RPMI8226 (cell line): ENCODE results near the gene ALS2.
"Not testable (repeated sequence)": the region's sequence is repeated elsewhere in the genome, so short reads cannot be mapped to it uniquely, and the experiment has no call there.

Source experiments
- DNase-seq: peaks from one replicate; pipeline ENCODE4 v3.0.0-alpha.2; 2015

ALS2 gene

DNA sequence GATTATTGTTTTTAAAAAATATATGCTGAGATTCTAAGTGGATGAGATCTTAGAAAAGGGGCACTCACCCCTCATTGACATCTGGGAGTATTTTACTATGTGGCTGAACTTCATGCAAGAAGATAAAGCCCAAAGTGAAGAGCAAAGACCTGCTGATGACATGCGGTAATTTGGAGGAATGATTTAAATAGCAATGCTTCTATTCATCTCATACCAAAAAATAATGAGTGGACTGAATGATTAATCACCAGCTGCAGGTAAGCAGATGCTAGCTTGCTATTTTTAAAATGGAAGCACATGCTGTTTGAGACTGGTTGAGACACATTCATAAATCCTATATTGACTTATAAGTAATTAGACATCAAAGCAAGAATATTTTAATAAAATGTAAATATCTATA is 12.9 kb upstream of the ALS2 start:
- DNase-seq = no peak

DNA sequence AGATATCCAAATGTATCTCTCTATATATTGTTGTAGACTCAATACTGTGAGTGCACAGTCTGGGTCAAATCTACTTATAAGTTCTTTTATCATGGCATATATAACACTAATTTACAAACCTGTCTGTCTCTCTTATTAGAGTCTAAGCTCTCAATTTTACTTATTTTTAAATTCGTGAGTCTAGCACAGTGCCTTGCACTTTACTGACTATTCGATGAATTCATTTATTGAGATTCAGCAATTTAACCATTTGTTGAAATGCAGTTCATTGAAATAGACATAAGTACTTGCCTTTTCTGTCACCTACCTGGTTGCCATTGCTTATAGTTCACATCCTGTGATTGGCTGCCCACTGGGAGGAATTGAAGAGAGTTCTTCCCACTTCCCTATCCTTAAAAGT is 10.3 kb upstream of the ALS2 start:
- DNase-seq = no peak

DNA sequence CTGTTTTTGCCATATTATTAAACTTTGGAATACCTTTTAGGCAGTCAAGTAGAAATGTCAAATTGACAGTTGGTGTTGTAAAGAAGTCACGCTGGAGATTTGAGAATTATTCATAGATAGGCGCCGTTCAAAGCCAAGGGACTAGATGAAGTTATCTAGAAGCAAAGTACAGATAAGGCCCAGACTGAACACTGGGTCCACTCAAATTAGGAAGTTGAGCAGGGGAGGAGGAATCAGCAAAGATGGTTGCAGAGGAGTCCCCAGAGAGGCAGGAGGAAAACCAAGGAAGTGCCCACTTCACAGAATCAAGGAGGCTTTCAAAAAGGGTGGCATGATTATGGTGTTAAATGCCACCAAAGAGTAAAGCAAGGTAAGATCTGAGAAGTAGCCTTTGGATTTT is 9.6 kb upstream of the ALS2 start:
- DNase-seq = no peak

DNA sequence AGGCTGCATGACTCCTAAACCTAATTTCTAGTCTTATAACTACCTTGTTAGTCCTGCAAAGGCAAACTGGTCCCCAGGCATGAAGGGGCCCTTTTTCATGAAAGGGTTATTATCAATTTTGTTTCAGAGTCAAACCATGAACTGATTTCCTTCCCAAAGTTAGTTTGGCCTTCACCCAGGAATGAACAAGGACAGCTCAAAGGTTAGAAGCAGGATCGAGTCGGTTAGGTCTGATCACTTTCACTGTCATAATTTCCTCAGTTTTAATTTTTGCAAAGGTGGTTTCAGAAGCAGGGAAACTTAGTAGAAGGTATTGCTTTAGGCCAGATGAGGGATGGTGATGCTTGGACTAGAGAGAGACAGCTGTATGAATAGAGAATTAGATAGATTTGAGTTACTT is 8.7 kb upstream of the ALS2 start:
- DNase-seq = no peak

DNA sequence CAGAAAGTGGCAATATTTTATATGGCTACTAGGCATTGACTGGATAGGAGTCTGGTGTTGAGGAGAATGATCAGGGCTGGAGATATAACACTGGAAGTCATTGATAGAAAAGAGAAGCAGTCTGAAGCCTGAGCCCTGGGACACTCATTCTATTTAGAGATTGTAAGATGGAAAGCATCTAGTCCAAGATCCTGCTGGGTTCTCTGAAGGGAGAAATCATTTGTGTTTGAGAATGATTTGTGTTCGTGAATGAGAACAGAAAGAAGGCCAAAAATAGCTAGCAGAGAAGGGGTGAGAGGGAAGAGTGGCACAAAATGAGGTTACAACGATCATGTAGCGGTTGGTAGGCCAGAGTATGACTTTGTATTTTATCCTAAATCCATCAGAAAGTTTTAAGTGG is 7.6 kb upstream of the ALS2 start:
- no peak for DNase-seq

DNA sequence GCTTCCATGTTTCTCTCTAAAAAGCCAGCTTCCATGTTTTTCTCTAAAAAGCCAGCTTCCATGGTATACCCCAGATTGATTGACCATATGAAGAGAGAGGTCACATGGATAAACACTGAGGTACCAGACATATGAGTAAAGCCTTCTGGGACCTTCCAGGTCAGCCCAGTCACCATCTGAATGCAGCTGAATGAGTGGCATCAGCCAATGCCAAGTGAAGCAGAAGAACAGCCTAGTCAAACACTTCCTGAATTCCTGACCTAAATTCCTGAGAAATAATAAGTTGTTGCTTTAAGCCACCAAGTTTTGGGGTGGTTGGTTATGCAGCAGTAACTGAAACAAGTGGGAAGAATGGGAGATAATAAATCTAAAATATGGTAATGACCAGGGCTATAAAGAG is 5.7 kb upstream of the ALS2 start:
- no peak for DNase-seq

DNA sequence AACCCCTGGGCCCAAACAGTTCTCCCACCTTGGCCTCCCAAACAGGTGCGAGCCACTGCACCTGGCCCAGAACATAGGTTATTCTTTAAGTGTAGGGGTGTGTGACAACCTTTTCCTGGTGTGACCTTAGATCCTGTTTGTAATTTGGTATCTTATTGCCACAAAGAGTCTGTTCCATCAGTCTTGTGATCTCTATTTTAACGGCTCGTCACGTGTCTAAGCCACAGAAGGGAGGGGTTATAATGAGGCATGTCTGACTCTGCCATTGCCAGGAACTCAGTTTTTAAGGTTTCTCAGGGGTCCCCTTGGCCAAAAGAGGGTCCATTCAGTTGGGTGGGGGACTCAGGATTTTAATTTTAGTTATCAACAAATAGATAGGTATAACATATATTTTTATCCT is 4.4 kb upstream of the ALS2 start:
- no peak for DNase-seq

DNA sequence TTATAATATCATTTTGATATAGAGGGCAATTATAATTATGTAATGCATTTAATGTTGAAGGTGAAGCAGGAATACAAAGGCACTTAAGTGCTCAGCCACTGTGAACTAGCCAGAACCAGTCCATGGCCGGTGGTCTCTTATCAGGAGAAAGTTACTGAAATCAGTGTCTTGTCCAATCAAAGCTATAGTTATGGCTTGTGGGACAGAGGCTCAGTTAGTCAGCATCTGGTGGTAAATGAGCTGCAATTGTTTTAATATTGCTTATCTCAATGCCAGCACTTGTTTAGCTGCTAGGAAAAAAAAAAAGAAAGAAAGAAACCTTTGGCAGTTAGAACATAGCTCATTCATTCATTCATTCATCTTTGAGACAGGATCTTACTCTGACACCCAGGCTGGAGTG is 3.8 kb upstream of the ALS2 start:
- no peak for DNase-seq

DNA sequence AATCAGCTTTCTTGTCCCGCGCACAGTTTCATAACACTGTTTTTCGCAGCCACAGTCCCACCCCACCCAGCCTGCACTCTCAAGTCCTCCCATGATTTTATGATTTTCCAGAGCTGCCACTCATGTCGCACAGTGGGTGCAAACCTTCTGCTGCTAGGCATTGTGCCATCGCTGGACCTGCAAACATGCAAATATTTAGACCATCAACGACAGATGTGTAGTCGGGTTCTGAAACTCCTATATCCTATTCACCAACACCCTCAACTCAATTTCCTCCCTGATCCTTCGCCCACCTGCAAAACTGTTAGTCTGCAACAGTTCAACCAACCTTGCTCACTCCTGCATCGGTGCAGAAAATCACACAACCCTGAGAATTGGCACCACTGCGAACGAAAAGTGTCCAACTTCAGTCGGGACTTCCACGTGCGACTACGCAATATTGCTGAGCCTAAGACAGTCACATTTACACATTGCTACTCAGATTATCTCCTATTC is 871 bp upstream of the ALS2 start:
- DNase-seq = no peak

DNA sequence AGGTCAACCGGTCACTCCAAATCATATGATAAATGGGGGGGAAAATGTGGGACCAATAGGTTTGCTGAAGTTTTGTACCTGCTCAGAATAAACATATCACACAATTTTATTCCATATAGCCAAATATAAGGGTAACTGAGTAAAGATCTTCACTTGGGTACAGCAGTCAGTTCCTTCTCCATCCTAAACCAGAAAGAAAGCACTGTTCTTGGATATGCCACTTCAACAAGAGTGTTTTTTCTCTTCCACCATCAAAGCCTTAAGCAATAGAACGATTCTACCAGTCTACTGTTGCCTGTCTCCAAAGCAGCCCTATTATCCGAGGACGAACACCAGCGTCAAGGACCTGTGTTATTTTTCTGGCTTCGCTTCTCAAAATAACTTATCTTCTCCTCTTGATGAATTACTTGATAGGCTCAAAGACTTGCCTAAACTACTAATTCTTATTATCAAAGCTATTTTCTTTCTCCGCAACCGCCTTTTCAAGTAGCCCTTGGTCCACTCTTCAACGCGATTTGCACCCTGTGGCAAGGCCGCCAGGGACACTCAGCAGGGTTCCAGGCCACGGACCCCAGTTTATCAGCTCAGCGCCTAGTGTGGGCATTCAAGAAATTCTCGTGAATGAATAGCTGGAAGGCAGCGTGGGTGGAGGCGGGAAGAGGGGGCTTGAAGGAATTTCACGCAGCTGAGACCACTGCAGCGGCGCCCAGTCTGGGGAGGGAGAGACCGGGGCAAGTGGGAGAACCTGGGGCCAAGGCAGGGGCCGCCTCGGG is 646 bp downstream of the ALS2 start:
- DNase-seq = no peak

DNA sequence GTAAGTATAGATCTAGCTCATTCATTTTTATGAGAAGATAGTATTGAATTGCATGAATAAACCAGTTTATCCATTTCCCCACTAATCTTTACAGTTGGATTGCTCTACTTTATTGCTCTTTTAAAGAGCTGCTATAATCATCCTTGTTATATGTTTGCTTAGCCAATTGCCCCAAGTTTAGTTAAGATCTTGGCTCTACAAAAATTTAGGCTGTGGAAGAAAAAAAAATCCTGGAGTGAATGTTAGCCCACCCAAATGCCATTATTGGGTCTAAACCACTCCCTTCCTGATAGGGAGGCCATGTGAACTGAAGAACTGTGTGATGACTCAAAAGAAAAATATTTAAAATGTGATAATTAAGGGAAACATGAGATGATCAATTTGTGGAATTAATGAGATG is 2.9 kb downstream of the ALS2 start:
- DNase-seq = no peak

DNA sequence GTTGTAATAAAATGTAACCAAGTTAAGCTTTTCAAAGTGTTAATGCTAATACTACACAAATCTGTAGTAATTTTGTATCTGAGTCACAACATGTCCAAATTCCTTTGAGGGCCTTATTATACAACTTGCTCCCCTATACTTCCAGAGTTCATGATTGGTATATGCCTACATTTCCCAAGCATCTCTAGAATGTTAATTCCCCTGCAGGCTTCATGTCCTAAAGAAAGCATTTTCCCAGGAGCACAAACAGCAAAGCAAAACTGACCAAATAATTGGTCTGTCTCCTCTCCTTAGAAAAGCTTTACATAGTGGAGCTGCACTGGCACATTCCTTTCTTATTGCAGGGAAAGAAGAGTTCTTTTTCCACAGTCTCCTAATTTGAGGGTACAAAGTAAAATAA is 3.7 kb downstream of the ALS2 start:
- no peak for DNase-seq

DNA sequence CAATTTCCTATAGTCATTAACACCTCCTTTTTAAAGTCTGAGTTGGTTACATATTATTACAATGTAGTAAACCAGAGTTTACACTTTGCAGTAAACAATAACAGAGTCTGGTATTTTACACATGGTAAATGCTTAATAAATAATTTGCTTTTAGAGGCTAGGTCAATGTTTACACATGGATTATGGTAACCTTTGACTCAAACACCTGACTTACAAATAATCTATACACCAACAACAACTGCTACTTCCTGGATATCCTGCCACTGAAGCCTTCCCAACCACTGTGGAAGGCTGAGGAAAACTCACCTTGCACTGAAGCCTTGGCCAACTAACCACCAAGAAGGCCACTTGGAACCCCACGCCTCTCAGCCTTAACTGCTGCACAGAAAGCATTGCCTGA is 5.4 kb downstream of the ALS2 start:
- DNase-seq = no peak

DNA sequence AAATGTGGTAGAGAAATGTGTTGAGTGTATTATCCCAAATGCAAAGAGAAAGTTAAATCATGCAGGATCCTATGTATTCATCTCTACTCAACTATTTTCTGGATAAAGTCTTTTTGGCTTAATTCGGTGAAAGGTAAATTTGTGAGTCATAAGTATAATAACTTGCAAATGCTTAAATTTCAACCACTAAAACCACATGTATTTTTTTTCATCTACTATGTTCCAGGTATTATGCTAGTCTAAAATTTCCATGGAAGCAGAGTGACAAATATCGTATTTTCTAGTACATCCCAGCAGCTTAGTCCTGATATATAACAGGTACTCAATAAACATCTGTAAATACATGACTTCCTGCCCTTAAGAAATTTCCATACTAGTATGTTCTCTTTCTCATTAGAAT is 6.2 kb downstream of the ALS2 start:
- DNase-seq = no peak

DNA sequence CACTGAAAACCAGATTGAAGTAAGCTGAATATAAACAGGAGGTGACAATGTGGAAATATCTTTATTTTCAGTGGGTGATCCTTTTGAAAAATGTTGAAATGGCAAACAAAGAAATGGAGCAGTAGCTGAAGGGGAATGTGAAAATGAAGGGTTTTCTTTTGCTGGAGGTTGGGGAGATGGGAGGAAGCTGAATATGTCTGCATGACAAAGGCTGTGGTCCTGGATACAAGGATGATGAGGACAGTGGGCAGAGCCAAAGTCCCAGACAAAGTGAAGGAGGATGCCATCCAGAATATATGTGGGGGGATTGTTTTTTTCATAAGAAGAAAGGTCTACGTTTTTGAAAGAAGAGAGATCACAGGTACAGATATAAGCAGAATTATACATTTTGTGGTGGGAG is 6.7 kb downstream of the ALS2 start:
- DNase-seq = no peak

DNA sequence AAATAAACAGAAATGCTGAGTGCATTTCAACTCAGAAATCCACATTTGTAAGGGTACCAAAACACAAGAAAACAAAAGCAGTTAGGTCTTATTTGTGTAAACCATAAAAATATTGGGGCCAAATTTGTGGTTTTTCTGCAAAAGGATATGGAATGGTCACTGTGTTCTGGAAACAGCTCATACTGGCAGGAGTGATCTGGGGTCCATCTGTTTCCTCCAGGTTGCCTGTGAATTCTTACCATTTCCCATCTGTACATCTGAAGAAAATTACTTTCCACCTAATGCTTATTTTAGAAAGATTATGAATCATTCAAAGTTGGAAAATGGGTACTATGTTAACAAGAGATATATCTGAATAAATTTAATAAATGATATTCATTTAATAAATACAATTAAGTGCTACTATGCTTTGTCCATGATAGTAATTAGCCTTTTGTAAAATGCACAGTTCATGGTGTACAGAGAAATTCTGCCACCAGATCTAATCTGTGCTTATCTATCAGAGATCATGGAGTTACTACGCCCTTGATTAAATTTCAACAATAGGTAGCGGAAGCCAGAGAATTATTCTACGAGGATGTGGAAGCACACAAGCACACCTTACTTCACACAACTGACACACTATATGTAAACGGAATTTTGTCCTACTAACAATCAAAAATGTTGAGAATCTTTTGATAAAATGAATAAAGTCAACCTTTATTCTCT is 10.9 kb downstream of the ALS2 start:
- DNase-seq = no peak

DNA sequence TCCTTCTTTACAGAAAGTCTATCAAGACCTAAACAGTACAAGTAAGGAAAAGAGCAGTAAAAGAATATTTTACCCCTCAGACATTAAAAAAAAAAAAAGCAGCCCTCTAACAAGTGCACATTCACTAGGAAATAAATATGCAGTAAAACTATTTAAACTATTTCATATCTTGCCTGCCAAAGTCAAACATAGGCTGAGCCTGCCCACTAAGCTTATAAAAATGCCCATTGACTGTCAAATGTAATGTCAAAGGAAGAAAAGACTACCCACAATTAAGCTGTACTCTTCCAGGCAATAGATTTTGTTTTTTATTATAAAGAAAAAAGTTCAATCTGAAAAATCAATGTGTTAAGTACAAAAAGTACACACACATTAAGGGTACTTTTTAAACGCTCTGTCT is 11.8 kb downstream of the ALS2 start:
- no peak for DNase-seq

DNA sequence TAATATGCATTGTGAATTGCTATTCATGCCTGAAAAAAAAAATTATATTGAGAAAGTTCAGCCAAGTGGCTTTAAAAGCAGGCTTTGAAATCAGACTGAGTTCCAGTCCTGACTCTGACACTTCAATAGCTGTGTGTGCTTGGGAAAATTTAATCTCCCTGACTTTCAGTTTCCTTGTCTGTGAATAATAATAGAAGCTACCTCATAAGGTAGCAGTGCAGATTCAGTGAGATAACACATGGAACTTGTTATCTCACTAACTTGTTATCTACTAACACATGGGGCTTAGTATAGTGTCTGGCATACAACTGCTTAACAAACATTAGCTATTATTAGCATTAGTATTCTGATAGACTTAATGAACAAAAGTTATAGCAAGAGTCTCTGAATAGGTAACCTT is 14.9 kb downstream of the ALS2 start:
- no peak for DNase-seq

DNA sequence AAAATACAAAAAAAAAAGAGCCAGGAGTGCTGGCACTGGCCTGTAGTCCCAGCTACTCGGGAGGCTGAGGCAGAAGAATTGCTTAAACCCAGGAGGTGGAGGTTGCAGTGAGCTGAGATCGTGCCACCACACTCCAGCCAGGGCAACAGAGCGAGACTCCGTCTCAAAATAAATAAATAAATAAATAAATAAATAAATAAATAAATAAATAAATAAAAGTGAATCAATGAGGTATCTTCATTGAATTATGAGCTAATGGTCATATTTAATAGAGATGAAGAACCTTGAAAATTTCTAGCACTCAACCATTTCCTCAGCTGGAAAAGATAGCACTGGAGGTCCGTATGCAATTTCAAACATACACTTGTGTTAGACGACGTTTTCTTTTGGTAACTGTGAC is 16.3 kb downstream of the ALS2 start:
- not testable (repeated sequence) for DNase-seq

DNA sequence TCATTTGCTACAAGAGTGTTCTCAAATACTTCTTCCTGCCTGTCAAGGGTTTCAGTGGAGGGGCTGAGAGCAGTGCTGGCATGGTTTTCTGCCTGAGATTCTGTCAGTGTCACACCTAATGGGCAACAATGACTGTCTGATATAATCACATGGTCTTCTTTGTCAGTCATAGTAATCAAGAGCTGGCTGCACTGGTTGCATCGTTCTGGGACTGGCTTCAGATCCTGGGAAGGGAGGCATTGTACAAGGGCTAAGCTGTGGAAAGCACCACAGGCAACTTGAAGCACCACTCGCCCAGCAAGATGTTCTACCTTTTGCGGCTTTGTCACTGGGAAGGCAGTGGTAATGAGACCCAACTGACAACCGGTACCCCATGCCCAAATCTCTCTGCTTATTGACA is 19.6 kb downstream of the ALS2 start:
- no peak for DNase-seq

DNA sequence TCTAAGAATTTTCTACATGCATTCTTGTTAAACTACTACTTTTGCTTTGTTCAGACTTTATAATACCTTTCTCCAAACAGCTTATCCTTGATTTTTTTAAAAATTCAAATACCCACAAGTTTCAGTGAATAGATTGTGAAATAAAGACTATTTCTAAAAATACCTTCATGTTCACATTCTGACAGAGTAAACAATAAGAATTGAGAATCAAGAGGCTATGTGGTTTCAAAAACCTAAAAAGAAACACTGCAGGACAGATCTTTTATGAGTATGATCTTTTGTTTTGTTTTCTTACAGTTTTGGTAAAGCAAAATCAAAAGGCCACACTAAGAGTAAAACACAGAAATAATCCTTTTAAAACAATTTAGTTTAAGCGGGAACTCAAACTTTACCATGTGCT is 21.2 kb downstream of the ALS2 start:
- no peak for DNase-seq

DNA sequence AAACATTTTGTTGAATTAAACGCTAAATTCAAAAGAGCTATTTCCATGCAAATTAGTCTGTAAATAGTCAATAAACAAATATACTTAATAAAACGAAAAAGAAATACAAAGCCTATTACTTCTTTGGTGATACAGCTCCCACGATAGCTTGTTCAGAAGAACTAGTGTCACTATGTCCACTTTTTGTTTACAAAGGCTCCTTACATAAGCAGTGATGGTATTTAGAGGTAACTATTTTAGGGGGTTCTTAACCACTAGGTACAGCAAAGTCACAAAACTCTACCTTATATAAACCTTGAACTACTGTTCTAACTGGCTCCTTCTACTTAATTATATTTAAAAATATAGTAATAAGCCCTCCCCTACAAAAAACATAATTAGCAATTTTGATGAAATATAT is 21.9 kb downstream of the ALS2 start:
- DNase-seq = no peak

DNA sequence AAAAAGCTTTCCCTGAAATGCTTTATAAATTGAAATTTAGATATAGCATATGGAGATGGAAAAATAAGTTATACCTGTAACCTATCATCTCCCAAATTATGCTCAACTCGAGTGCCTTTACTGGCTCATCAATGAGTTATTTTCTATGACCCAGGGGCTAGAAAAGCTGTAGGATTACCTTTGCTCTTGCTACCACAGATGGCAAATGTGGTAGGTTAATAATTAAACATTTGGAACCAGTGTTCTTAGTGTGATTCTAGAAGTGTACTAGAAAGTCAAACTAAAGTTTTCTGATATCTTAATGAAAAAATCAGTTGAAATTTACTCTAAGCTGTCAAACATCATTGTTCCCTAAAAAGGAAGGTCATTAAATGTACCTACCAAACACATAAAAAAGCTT is 22.5 kb downstream of the ALS2 start:
- DNase-seq = no peak

DNA sequence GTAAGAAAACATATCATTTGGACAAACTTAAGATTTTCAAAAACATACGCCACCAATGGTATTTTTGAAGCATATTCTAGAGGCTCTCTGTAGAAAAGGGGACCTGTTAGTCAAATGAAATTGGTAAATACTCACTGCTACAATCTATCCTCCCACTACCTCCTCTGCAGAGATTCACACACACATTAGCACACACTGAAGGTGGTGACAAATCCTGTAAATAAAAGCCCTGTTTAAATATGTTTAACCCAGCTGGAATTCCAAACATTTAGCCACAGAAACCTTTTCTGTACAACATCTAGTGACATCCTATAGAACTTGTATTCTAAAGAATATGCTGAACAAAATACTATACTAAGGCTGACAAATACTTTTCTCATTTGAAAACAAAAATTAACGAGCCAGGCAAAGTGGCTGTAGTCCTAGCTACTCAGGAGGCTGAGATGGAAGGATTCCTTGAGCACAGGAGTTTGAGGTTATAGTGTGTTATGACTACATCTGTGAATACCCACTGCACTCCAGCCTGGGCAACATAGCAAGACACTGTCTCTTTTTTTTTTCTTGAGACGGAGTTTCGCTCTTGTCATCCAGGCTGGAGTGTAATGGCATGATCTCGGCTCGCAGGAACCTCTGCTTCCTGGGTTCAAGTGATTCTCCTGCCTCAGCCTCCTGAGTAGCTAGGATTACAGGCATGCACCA is 25.9 kb downstream of the ALS2 start:
- DNase-seq = no peak
